Kidney epithelial cell (primary cell): ENCODE measurements around the gene PBX2. TPM values are rescaled to one million over a fixed set of nuclear protein-coding genes. Genes with fewer than 3 reads are reported as not detected.

Experiments used
- DNase-seq: peaks from one replicate; pipeline ENCODE4 v3.0.0-alpha.2; 2010; ENCODE audit warnings: low read depth
- H3K27me3 ChIP-seq: 2 replicates; pipeline ENCODE4 v1.6.0; 2011; ENCODE audit warnings: low read length; ENCODE audit not compliant: control insufficient read depth, insufficient read depth
- H3K36me3 ChIP-seq: 2 replicates; pipeline ENCODE4 v1.5.1; 2011; ENCODE audit warnings: low read length; ENCODE audit not compliant: control insufficient read depth, insufficient read depth
- H3K4me3 ChIP-seq: 2 replicates; pipeline ENCODE4 v1.5.1; 2011; ENCODE audit warnings: low read depth, mild to moderate bottlenecking, control low read depth, low read length
- total RNA-seq: library from RNA; depleted of rRNA; stranded (reverse); fragments of >200 nt; gene quantifications from 2 replicates; pipeline ENCODE4 v1.2.3, GENCODE V29; 2015
- TF ChIP-seq, protein P1 (sequence below): IDR thresholded peaks from 2 replicates; pipeline ENCODE4 v1.5.1; 2011; ENCODE audit warnings: mild to moderate bottlenecking, moderate library complexity, low read length, control low read depth, inconsistent platforms; ENCODE audit not compliant: insufficient read depth, poor library complexity, severe bottlenecking

The PBX2 gene
- total RNA-seq, 1 donor from 2014 or later: 37.5 TPM

GRCh38 chr6:32163559-32164258 lies 26.3 kb downstream of the PBX2 start:
- Histone ChIP-seq H3K27me3 (no peaks in the 10 kb centered on the region), H3K4me3 (no peak overlapping the region), H3K36me3 (peaks cover 1% of the 10 kb centered on the region)
- TF ChIP-seq, protein P1, sequence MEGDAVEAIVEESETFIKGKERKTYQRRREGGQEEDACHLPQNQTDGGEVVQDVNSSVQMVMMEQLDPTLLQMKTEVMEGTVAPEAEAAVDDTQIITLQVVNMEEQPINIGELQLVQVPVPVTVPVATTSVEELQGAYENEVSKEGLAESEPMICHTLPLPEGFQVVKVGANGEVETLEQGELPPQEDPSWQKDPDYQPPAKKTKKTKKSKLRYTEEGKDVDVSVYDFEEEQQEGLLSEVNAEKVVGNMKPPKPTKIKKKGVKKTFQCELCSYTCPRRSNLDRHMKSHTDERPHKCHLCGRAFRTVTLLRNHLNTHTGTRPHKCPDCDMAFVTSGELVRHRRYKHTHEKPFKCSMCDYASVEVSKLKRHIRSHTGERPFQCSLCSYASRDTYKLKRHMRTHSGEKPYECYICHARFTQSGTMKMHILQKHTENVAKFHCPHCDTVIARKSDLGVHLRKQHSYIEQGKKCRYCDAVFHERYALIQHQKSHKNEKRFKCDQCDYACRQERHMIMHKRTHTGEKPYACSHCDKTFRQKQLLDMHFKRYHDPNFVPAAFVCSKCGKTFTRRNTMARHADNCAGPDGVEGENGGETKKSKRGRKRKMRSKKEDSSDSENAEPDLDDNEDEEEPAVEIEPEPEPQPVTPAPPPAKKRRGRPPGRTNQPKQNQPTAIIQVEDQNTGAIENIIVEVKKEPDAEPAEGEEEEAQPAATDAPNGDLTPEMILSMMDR: no peak
- no peak for DNase-seq

GRCh38 chr6:32158052-32158451 lies 31.9 kb downstream of the PBX2 start:
- Histone ChIP-seq H3K27me3 (no peaks in the 10 kb centered on the region), H3K4me3 (no peak overlapping the region), H3K36me3 (no peaks in the 10 kb centered on the region)
- no peak for DNase-seq
- TF ChIP-seq, protein P1: no peak

DNA sequence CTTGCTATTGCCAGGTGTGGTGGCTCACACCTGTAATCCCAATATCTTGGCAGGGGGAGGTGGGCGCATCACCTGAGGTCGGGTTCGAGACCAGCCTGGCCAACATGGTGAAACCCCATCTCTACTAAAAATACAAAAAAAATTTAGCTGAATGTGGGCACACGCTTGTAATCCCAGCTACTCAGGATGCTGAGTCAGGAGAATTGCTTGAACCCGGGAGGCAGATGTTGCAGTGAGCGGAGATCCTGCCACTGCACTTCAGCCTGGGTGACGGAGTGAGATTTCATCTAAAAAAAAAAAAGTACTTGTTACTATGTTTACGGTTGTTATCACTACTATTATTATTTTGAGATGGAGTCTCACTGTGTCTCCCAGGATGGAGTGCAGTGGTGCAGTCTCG lies 33.1 kb downstream of the PBX2 start:
- H3K27me3 ChIP-seq: no peaks in the 10 kb centered on the region
- DNase-seq: no peak
- TF ChIP-seq, protein P1: no peak
- H3K36me3 ChIP-seq: no peaks in the 10 kb centered on the region
- H3K4me3 ChIP-seq: no peak overlapping the region

DNA sequence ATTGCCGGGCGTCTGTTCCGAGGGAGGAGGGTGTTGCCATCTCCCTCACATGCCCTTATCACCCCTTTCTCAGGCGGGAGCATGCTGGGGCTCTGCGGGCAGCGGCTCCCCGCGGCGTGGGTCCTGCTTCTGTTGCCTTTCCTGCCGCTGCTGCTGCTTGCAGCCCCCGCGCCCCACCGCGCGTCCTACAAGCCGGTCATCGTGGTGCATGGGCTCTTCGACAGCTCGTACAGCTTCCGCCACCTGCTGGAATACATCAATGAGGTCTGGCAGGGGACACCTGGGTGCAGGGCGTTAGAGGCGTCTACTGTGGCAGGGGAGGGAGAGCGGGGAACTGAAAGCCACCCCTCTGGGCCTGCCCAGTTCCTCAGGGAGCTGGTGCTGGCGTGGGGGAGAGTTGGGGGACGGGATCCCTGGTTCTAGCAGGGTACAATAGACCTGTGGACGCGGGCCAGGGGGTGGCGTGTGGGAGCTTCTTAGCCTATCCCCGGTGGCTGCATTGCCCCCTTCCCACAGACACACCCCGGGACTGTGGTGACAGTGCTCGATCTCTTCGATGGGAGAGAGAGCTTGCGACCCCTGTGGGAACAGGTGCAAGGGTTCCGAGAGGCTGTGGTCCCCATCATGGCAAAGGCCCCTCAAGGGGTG lies 35.4 kb downstream of the PBX2 start:
- Histone ChIP-seq H3K4me3 (peak overlapping the region; percentile 61), H3K27me3 (peaks cover 17% of the 10 kb centered on the region), H3K36me3 (no peaks in the 10 kb centered on the region)
- TF ChIP-seq, protein P1: peak; percentile 68
- DNase-seq: no peak

DNA sequence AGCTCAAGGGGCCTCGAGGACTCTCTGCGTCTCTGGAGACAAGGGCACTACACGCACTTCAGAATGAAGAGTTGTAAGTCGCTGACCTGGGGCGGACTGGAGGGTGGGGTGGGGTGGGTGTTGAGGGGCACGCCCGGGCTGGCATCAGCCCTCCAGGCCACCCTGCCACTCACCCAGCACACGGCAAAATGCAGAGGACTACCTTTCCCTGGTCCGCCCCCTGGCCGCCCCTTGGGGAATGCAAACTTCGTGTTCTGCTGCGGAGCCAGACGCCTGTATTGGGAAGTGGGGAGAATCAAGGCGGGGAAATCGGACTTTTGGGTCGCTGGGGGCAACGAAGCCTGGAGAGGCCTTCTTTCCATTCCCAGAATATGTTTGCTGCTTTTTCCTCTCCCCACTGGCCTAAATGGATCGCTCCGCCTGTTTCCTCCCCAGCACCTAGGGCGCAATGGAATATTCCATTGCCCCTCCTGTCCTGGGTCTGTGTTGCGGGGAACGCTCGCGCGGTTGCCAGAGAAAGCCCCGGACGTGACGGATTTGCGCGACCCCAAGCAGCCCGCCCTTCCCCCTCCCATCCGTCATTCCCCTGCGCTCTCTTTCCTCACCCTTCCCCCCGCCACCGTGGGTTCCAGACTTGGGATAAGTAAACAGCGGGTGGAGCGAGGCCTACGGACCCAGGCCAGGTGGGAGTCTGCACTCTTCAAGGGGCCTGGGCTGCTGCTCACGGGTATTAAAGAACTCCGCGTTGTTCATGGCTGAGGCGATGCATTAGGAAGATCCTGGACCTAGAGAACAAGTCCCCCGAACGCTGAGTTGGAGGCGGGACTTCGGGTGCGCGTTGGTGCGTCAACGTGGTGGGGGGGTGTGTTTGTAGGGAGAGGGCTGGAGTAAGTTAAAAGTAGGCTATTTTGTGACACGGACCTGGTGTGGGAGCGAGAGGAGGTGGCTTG lies 36.2 kb downstream of the PBX2 start, which contains the start of gene PPT2:
PPT2 (plus strand) TSS at position 578 of the 950 bp plus-strand sequence. CDS start 454 bp downstream, outside the sequence.
- H3K27me3 ChIP-seq: peaks cover 25% of the 10 kb centered on the region
- peak within 1 kb of the TSS; percentile 61 for H3K4me3 ChIP-seq
- no peak for DNase-seq
- TF ChIP-seq, protein P1: peak; percentile 33
- H3K36me3 ChIP-seq: no peaks in the 10 kb centered on the region
